ENCODE results near the gene PKD1.
"Not testable (repeated sequence)": the region's sequence is repeated elsewhere in the genome, so short reads cannot be mapped to it uniquely, and the experiment has no call there.

- TF ChIP-seq ZBTB33 (IDR thresholded peaks at IDR 0.05; ENCODE audit: extremely low read depth, insufficient replicate concordance, low read length); CTCF (IDR thresholded peaks at IDR 0.05 in 2 of 3, conservative IDR thresholded peaks at IDR 0.05 in 1 of 3; ENCODE audit: borderline replicate concordance in 1 of 3, insufficient read depth in 1 of 3, low read depth in 2 of 3, low read length in 2 of 3); YY1 (IDR thresholded peaks at IDR 0.05; ENCODE audit: extremely low read depth, insufficient replicate concordance, low read depth, low read length); POLR2A (IDR thresholded peaks at IDR 0.05; ENCODE audit: borderline replicate concordance, extremely low read depth, insufficient read depth, insufficient read length); EZH2 (IDR thresholded peaks at IDR 0.05); POLR2AphosphoS5 (IDR thresholded peaks at IDR 0.05; ENCODE audit: low read depth, low read length): not testable (repeated sequence)
Measured at GRCh38 chr16:2126928-2127556, 8.7 kb downstream of the PKD1 start.

All from HCT116 (cell line).